ENCODE measurements around the gene P2RY8. TPM values are rescaled to one million over a fixed set of nuclear protein-coding genes. Genes with fewer than 3 reads are reported as not detected.

Gene P2RY8
- total and polyA plus RNA-seq, 2 donors (not counting 1 experiment from before 2014, with no cell fraction given), result 72.3 to 142 TPM

- H3K27me3 ChIP-seq (replicated peaks in 1 of 4; ENCODE audit: control extremely low read depth in 1 of 4, control insufficient read depth in 3 of 4, insufficient read depth in 4 of 4, low read length in 3 of 4), result no peaks in the 10 kb centered on the region
- peaks cover 84% of the 10 kb centered on the region for H3K79me2 ChIP-seq (ENCODE audit: control insufficient read depth, insufficient read depth, low read length)
- H3K27ac Mint-ChIP-seq, result no peak overlapping the region
- no peak for TF ChIP-seq EZH2 (IDR thresholded peaks at IDR 0.05; ENCODE audit: borderline replicate concordance, insufficient read depth, low read depth, low read length, poor library complexity, severe bottlenecking)
- TF ChIP-seq, protein P1, sequence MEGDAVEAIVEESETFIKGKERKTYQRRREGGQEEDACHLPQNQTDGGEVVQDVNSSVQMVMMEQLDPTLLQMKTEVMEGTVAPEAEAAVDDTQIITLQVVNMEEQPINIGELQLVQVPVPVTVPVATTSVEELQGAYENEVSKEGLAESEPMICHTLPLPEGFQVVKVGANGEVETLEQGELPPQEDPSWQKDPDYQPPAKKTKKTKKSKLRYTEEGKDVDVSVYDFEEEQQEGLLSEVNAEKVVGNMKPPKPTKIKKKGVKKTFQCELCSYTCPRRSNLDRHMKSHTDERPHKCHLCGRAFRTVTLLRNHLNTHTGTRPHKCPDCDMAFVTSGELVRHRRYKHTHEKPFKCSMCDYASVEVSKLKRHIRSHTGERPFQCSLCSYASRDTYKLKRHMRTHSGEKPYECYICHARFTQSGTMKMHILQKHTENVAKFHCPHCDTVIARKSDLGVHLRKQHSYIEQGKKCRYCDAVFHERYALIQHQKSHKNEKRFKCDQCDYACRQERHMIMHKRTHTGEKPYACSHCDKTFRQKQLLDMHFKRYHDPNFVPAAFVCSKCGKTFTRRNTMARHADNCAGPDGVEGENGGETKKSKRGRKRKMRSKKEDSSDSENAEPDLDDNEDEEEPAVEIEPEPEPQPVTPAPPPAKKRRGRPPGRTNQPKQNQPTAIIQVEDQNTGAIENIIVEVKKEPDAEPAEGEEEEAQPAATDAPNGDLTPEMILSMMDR (IDR thresholded peaks at IDR 0.05), result no peak
- no peak for DNase-seq
- ATAC-seq (ENCODE audit: low read depth), result no peak
- H3K4me3 ChIP-seq (ENCODE audit: control extremely low read depth in 1 of 5, extremely low read depth in 1 of 5, insufficient read depth in 1 of 5, low read depth in 2 of 5, low read length in 4 of 5), result no peak overlapping the region
- H3K4me1 Mint-ChIP-seq, result peaks cover 68% of the 10 kb centered on the region
- no peak overlapping the region for H2AFZ ChIP-seq (ENCODE audit: insufficient read depth, low read depth, low read length, poor library complexity, severe bottlenecking)
- CTCF ChIA-PET, result no interaction called here
- POLR2A ChIA-PET, result no interaction called here
- peaks cover 3% of the 10 kb centered on the region for H3K9me3 Mint-ChIP-seq (ENCODE audit: insufficient read depth)
- H3K4me1 ChIP-seq (ENCODE audit: control insufficient read depth in 2 of 2, insufficient read depth in 2 of 2, low read length in 2 of 2), result peaks cover 39 to 56% of the 10 kb centered on the region in 2 donors
- H3K27me3 Mint-ChIP-seq, result no peaks in the 10 kb centered on the region
- H4K20me1 ChIP-seq (ENCODE audit: control insufficient read depth, insufficient read depth, low read length, poor library complexity, severe bottlenecking), result peaks cover 58% of the 10 kb centered on the region
- WGBS (ENCODE audit: insufficient coverage), result 95% methylated on average over 2 of the region's 2 CpGs
- H3K4me3 Mint-ChIP-seq, result no peak overlapping the region
- H3K27ac ChIP-seq (ENCODE audit: low read length in 2 of 2), result no peak overlapping the region
- H3K4me2 ChIP-seq (replicated peaks; ENCODE audit: low read depth, low read length, poor library complexity, severe bottlenecking), result no peak overlapping the region
- peaks cover 0 to 23% of the 10 kb centered on the region in 2 experiments for H3K36me3 ChIP-seq (replicated peaks in 1 of 2; ENCODE audit: control extremely low read depth in 1 of 2, control insufficient read depth in 1 of 2, extremely low read depth in 1 of 2, insufficient read depth in 2 of 2, low read length in 1 of 2)
- H3K9me3 ChIP-seq (ENCODE audit: control extremely low read depth in 1 of 3, control insufficient read depth in 2 of 3, insufficient read depth in 1 of 3, low read length in 2 of 3), result no peaks in the 10 kb centered on the region
- intact Hi-C loops (cut with micrococcal nuclease), result no loop called here
- no peak overlapping the region for H3K9ac ChIP-seq (ENCODE audit: low read length)
These were observed 64.0 kb downstream of the P2RY8 start for GRCh38 chrX:1472975-1473374.

DNA sequence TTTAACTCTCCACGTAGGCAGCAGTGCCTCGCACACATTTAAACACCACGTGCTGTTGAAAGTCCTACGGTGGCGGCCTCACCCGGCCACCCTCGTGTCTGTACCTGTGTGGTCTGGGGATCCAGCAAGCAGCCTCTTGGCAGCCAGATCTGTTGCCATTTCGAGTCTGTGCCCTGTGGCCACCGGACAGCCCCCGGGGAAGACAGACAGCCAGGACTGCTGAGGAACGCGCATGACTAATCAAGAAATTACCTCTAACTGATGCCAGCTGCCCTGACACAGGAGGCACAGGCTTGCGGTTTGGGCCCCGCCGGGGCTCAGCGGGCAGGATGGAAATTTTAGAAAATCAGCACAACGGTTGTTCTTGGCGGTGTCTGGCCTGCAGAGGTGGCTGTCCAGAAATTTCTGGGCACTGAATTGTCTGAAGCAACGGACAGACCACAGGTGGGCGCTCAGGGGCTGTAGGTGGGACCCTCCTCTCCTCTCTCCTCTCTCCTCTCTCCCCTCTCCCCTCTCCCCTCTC is 68.7 kb downstream of the P2RY8 start:
- Histone ChIP-seq H3K4me1 (ENCODE audit: control insufficient read depth in 2 of 2, insufficient read depth in 2 of 2, low read length in 2 of 2) (peaks cover 68 to 86% of the 10 kb centered on the region in 2 donors), H3K4me2 (replicated peaks; ENCODE audit: low read depth, low read length, poor library complexity, severe bottlenecking) (peak overlapping the region; percentile 82), H2AFZ (ENCODE audit: insufficient read depth, low read depth, low read length, poor library complexity, severe bottlenecking) (no peak overlapping the region), H3K79me2 (ENCODE audit: control insufficient read depth, insufficient read depth, low read length) (peaks cover 77% of the 10 kb centered on the region), H3K9me3 (ENCODE audit: control extremely low read depth in 1 of 3, control insufficient read depth in 2 of 3, insufficient read depth in 1 of 3, low read length in 2 of 3) (peaks cover 0 to 5% (median 0%) of the 10 kb centered on the region in 3 donors), H3K27me3 (replicated peaks in 1 of 4; ENCODE audit: control extremely low read depth in 1 of 4, control insufficient read depth in 3 of 4, insufficient read depth in 4 of 4, low read length in 3 of 4) (no peaks in the 10 kb centered on the region), H3K4me3 (ENCODE audit: control extremely low read depth in 1 of 5, extremely low read depth in 1 of 5, insufficient read depth in 1 of 5, low read depth in 2 of 5, low read length in 4 of 5) (no peak overlapping the region), H3K27ac (ENCODE audit: low read length in 2 of 2) (peak overlapping the region; percentile 69 to 84), H4K20me1 (ENCODE audit: control insufficient read depth, insufficient read depth, low read length, poor library complexity, severe bottlenecking) (peaks cover 67% of the 10 kb centered on the region), H3K36me3 (replicated peaks in 1 of 2; ENCODE audit: control extremely low read depth in 1 of 2, control insufficient read depth in 1 of 2, extremely low read depth in 1 of 2, insufficient read depth in 2 of 2, low read length in 1 of 2) (peaks cover 0 to 38% of the 10 kb centered on the region in 2 experiments), H3K9ac (ENCODE audit: low read length) (no peak overlapping the region)
- no peaks in the 10 kb centered on the region for H3K27me3 Mint-ChIP-seq
- under 1% methylated on average over 18 of the region's 20 CpGs for WGBS (ENCODE audit: insufficient coverage)
- intact Hi-C loops (cut with micrococcal nuclease), result loop anchor here (1.0 to 5.0 kb wide), 4 partner anchors 13 to 114 kb away; no protein-coding TSS in a partner anchor
- peaks cover 68% of the 10 kb centered on the region for H3K4me1 Mint-ChIP-seq
- ChIA-PET POLR2A (no interaction called here), CTCF (no interaction called here)
- H3K4me3 Mint-ChIP-seq, result peak overlapping the region; percentile 80
- peak overlapping the region; percentile 95 for H3K27ac Mint-ChIP-seq
- DNase-seq (peak; percentile 86), ATAC-seq (ENCODE audit: low read depth) (peak; percentile 67)
- no peak for TF ChIP-seq EZH2 (IDR thresholded peaks at IDR 0.05; ENCODE audit: borderline replicate concordance, insufficient read depth, low read depth, low read length, poor library complexity, severe bottlenecking)
- TF ChIP-seq, protein P1 (IDR thresholded peaks at IDR 0.05), result peak; percentile 25
- H3K9me3 Mint-ChIP-seq (ENCODE audit: insufficient read depth), result peaks cover 3% of the 10 kb centered on the region

Measured in B cell (primary cell).